NCI-H2227 treated with DMSO at 0.1 percent for 48 hours (cell line): ENCODE measurements around the gene C10orf62.
A peak's percentile ranks its signal among the peaks of the same experiment; 100 is the strongest.
"Not testable (repeated sequence)": the region's sequence is repeated elsewhere in the genome, so short reads cannot be mapped to it uniquely, and the experiment has no call there.

Experiments
- DNase-seq: peaks from one replicate; lab custom pipeline; 2025; lab: John Stamatoyannopoulos, UW

C10orf62 gene

GRCh38 chr10:97631098-97631497 is 41.6 kb downstream of the C10orf62 start:
- no peak for DNase-seq

GRCh38 chr10:97632949-97633884 is 43.7 kb downstream of the C10orf62 start, which contains the start of gene MORN4:
TSS of gene MORN4 (minus strand) at chr10:97633500. CDS start at chr10:97619653, 13,847 bp downstream.
- DNase-seq, result peak; percentile 91

- DNase-seq, result no peak
Observed at GRCh38 chr10:97633921-97634320, 44.4 kb downstream of the C10orf62 start.

- DNase-seq, result no peak
Observed at GRCh38 chr10:97635577-97635976, 46.1 kb downstream of the C10orf62 start.

- not testable (repeated sequence) for DNase-seq
Observed at GRCh38 chr10:97639090-97639489, 49.6 kb downstream of the C10orf62 start.

- DNase-seq, result peak; percentile 96
Observed at GRCh38 chr10:97640174-97640867, 50.8 kb downstream of the C10orf62 start, which contains the start of gene PI4K2A. TSS of gene PI4K2A (plus strand) at chr10:97640671. CDS start at chr10:97640743, 72 bp downstream.
